WTC11 (cell line): Measurements from ENCODE around the gene FRMD5. TPM values are rescaled to one million over a fixed set of nuclear protein-coding genes. Genes with fewer than 3 reads are reported as not detected.

Experiments used
- CBFB ChIP-seq: sonication (generic); formaldehyde crosslinking; IDR thresholded peaks from 2 replicates; pipeline ENCODE4 v1.8.1; 2022; ENCODE audit warnings: mild to moderate bottlenecking, low read depth, missing genetic modification reagents
- CREB1 ChIP-seq: sonication (generic); formaldehyde crosslinking; IDR thresholded peaks from 2 replicates; pipeline ENCODE4 v1.8.0; 2023; ENCODE audit warnings: mild to moderate bottlenecking, missing genetic modification reagents
- ESRRA ChIP-seq: sonication (generic); formaldehyde crosslinking; IDR thresholded peaks from 2 replicates; pipeline ENCODE4 v1.8.1; 2022; ENCODE audit warnings: mild to moderate bottlenecking, missing genetic modification reagents, borderline replicate concordance
- ETV6 ChIP-seq: sonication (generic); formaldehyde crosslinking; IDR thresholded peaks from 2 replicates; pipeline ENCODE4 v1.8.1; 2022; ENCODE audit warnings: mild to moderate bottlenecking, missing genetic modification reagents
- FOXJ3 ChIP-seq: sonication (generic); formaldehyde crosslinking; IDR thresholded peaks from 2 replicates; pipeline ENCODE4 v1.9.0; 2021; ENCODE audit warnings: missing genetic modification reagents, mild to moderate bottlenecking, borderline replicate concordance
- FOXK1 ChIP-seq: sonication (generic); formaldehyde crosslinking; IDR thresholded peaks from 2 replicates; pipeline ENCODE4 v1.8.0; 2022; ENCODE audit warnings: mild to moderate bottlenecking, moderate library complexity, missing genetic modification reagents
- GABPB1 ChIP-seq: sonication (generic); formaldehyde crosslinking; IDR thresholded peaks from 2 replicates; pipeline ENCODE4 v1.8.1; 2023; ENCODE audit warnings: mild to moderate bottlenecking, missing genetic modification reagents
- GTF2I ChIP-seq: fragments of 250-450 bp; sonication (Bioruptor Pico); conservative IDR thresholded peaks from 2 replicates; pipeline ENCODE4 v1.4.0; 2021; ENCODE audit warnings: mild to moderate bottlenecking
- MYBL2 ChIP-seq: sonication (generic); formaldehyde crosslinking; IDR thresholded peaks from 2 replicates; pipeline ENCODE4 v1.8.1; 2023; ENCODE audit warnings: mild to moderate bottlenecking, moderate library complexity, missing genetic modification reagents
- NFYB ChIP-seq: sonication (generic); formaldehyde crosslinking; conservative IDR thresholded peaks from 2 replicates; pipeline ENCODE4 v1.8.0; 2022; ENCODE audit warnings: low read depth, missing genetic modification reagents
- NR1H2 ChIP-seq: sonication (generic); formaldehyde crosslinking; IDR thresholded peaks from 2 replicates; pipeline ENCODE4 v1.9.0; 2021; ENCODE audit warnings: mild to moderate bottlenecking, moderate library complexity, missing genetic modification reagents
- OVOL2 ChIP-seq: fragments of 250-450 bp; sonication (Bioruptor Pico); IDR thresholded peaks from 2 replicates; pipeline ENCODE4 v1.9.0; 2021; ENCODE audit warnings: mild to moderate bottlenecking, borderline replicate concordance
- PRRX2 ChIP-seq: fragments of 250-450 bp; sonication (Bioruptor Pico); IDR thresholded peaks from 2 replicates; pipeline ENCODE4 v1.8.0; 2021; ENCODE audit warnings: mild to moderate bottlenecking
- RORB ChIP-seq: fragments of 250-450 bp; sonication (Bioruptor Pico); IDR thresholded peaks from 2 replicates; pipeline ENCODE4 v1.9.0; 2021; ENCODE audit warnings: mild to moderate bottlenecking
- SMAD3 ChIP-seq: sonication (generic); formaldehyde crosslinking; IDR thresholded peaks from 2 replicates; pipeline ENCODE4 v1.8.0; 2022; ENCODE audit warnings: missing genetic modification reagents, mild to moderate bottlenecking, borderline replicate concordance
- SP1 ChIP-seq: sonication (generic); formaldehyde crosslinking; conservative IDR thresholded peaks from 2 replicates; pipeline ENCODE4 v1.8.1; 2022; ENCODE audit warnings: missing genetic modification reagents
- TEAD1 ChIP-seq: sonication (generic); formaldehyde crosslinking; IDR thresholded peaks from 2 replicates; pipeline ENCODE4 v1.8.0; 2022; ENCODE audit warnings: mild to moderate bottlenecking, missing genetic modification reagents
- TP53 ChIP-seq: sonication (generic); formaldehyde crosslinking; IDR thresholded peaks from 2 replicates; pipeline ENCODE4 v1.8.1; 2023; ENCODE audit warnings: mild to moderate bottlenecking, missing genetic modification reagents
- ZBTB21 ChIP-seq: sonication (generic); formaldehyde crosslinking; IDR thresholded peaks from 2 replicates; pipeline ENCODE4 v1.8.1; 2023; ENCODE audit warnings: mild to moderate bottlenecking, missing genetic modification reagents, borderline replicate concordance
- ZNF232 ChIP-seq: sonication (generic); formaldehyde crosslinking; IDR thresholded peaks from 2 replicates; pipeline ENCODE4 v1.8.0; 2022; ENCODE audit warnings: mild to moderate bottlenecking, missing genetic modification reagents
- ZNF416 ChIP-seq: fragments of 250-450 bp; sonication (Bioruptor Pico); IDR thresholded peaks from 2 replicates; pipeline ENCODE4 v1.9.0; 2021; ENCODE audit warnings: mild to moderate bottlenecking, inconsistent platforms
- ZNF671 ChIP-seq: fragments of 250-450 bp; sonication (Bioruptor Pico); IDR thresholded peaks from 2 replicates; pipeline ENCODE4 v1.8.0; 2021; ENCODE audit warnings: mild to moderate bottlenecking
- total RNA-seq: library from RNA; stranded (reverse); gene quantifications from 3 replicates; pipeline ENCODE4 v1.2.3, GENCODE V29; 2021
- TF ChIP-seq, protein P1 (sequence below): sonication (generic); formaldehyde crosslinking; IDR thresholded peaks from 2 replicates; pipeline ENCODE4 v1.8.0; 2022; ENCODE audit warnings: mild to moderate bottlenecking, missing genetic modification reagents
- TF ChIP-seq, protein P2 (sequence below): fragments of 250-450 bp; sonication (Bioruptor Pico); IDR thresholded peaks from 2 replicates; pipeline ENCODE4 v1.9.0; 2021; ENCODE audit warnings: moderate library complexity, mild to moderate bottlenecking, inconsistent platforms, borderline replicate concordance
- TF ChIP-seq, protein P3 (sequence below): fragments of 250-450 bp; sonication (Bioruptor Pico); IDR thresholded peaks from 2 replicates; pipeline ENCODE4 v1.9.0; 2021; ENCODE audit warnings: mild to moderate bottlenecking, borderline replicate concordance
- TF ChIP-seq, protein P4 (sequence below): sonication (generic); formaldehyde crosslinking; IDR thresholded peaks from 2 replicates; pipeline ENCODE4 v1.8.0; 2022; ENCODE audit warnings: mild to moderate bottlenecking, missing genetic modification reagents
- TF ChIP-seq, protein P5 (sequence below): sonication (generic); formaldehyde crosslinking; IDR thresholded peaks from 2 replicates; pipeline ENCODE4 v1.8.1; 2023; ENCODE audit warnings: mild to moderate bottlenecking, missing genetic modification reagents, moderate library complexity
- TF ChIP-seq, protein P6 (sequence below): sonication (generic); formaldehyde crosslinking; IDR thresholded peaks from 2 replicates; pipeline ENCODE4 v1.8.1; 2022; ENCODE audit warnings: low read depth, mild to moderate bottlenecking, moderate library complexity, missing genetic modification reagents, borderline replicate concordance
- TF ChIP-seq, protein P7 (sequence below): sonication (generic); formaldehyde crosslinking; IDR thresholded peaks from 2 replicates; pipeline ENCODE4 v1.8.0; 2023; ENCODE audit warnings: missing genetic modification reagents

The FRMD5 gene
- total RNA-seq, 1 experiment from 2014 or later, result 14.1 TPM

DNA sequence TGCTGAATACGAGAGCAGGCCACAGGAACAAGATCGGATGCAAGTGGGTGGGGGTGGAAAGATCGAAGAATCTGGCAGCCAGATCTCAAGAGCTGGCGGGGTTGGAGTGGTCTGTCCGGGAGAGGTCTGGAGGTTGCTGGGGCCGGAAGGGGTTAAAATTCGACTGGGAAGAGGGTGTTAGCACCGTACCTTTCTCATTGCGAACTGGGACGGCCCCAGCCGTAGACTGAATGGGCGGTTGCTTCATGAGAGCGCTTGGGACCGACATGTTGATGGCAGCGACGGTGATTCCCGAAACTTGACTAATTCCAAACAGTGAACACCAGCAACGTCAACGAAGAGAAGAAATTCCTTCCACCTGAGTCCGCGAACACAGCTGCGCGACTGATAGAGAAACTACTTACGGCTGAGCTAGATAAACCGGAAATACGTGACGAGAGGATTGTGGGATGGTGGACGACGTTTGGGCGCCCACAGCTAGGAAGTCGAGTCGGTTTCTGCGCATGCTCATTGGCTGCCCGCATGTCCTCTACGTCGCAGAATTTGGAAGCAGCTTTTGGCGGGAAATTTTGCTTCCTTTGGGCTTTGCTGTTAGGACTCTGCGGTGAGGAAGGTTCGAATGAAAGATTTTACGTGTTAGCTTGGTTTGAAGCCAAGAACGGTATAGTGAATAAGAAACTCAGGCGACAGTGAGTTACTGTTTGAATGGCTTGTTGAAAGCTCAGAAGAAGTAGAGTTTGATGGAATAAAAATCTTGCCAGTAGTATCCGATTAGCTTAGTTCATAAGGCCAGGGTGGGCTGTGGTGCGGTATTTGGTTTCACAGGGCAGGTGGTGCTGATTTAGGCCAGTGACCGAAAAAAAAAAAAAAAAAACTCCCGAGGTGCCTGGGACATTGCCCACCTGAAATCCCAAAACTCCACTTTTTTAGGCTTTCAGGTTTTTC lies 370.5 kb downstream of the FRMD5 start, which contains the start of gene MFAP1 (continued):
- TF ChIP-seq, protein P1, sequence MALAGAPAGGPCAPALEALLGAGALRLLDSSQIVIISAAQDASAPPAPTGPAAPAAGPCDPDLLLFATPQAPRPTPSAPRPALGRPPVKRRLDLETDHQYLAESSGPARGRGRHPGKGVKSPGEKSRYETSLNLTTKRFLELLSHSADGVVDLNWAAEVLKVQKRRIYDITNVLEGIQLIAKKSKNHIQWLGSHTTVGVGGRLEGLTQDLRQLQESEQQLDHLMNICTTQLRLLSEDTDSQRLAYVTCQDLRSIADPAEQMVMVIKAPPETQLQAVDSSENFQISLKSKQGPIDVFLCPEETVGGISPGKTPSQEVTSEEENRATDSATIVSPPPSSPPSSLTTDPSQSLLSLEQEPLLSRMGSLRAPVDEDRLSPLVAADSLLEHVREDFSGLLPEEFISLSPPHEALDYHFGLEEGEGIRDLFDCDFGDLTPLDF, result peak; percentile 86; the same call in 1 of the 2 replicates
- TF ChIP-seq CBFB (CRISPR knock-in tag) (no peak), MYBL2 (peak; percentile 79), ZNF232 (CRISPR knock-in tag) (peak; percentile 95), ZNF671 (CRISPR knock-in tag) (no peak), RORB (CRISPR knock-in tag) (no peak), OVOL2 (no peak), CREB1 (CRISPR knock-in tag) (peak; percentile 41; the same call in 1 of the 2 replicates), NFYB (no peak), SMAD3 (CRISPR knock-in tag) (peak; percentile 92; the same call in 1 of the 2 replicates), TP53 (CRISPR knock-in tag) (0 out of 2 replicates have a peak, but pooled peaks have one; percentile 63), GABPB1 (CRISPR knock-in tag) (peak; percentile 85), FOXJ3 (peak; percentile 58; the same call in 1 of the 2 replicates), ETV6 (CRISPR knock-in tag) (peak; percentile 97), TEAD1 (CRISPR knock-in tag) (peak; percentile 62; the same call in 1 of the 2 replicates), ZBTB21 (CRISPR knock-in tag) (peak; percentile 78; the same call in 1 of the 2 replicates), GTF2I (no peak), SP1 (CRISPR knock-in tag) (peak; percentile 53; the same call in 1 of the 2 replicates), FOXK1 (peak; percentile 87), NR1H2 (CRISPR knock-in tag) (0 out of 2 replicates have a peak, but pooled peaks have one; percentile 42), ZNF416 (CRISPR knock-in tag) (no peak), ESRRA (CRISPR knock-in tag) (0 out of 2 replicates have a peak, but pooled peaks have one; percentile 58), PRRX2 (CRISPR knock-in tag) (no peak)
- TF ChIP-seq, protein P2, sequence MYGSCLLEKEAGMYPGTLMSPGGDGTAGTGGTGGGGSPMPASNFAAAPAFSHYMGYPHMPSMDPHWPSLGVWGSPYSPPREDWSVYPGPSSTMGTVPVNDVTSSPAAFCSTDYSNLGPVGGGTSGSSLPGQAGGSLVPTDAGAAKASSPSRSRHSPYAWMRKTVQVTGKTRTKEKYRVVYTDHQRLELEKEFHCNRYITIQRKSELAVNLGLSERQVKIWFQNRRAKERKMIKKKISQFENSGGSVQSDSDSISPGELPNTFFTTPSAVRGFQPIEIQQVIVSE (CRISPR knock-in tag), result no peak
- TF ChIP-seq, protein P3, sequence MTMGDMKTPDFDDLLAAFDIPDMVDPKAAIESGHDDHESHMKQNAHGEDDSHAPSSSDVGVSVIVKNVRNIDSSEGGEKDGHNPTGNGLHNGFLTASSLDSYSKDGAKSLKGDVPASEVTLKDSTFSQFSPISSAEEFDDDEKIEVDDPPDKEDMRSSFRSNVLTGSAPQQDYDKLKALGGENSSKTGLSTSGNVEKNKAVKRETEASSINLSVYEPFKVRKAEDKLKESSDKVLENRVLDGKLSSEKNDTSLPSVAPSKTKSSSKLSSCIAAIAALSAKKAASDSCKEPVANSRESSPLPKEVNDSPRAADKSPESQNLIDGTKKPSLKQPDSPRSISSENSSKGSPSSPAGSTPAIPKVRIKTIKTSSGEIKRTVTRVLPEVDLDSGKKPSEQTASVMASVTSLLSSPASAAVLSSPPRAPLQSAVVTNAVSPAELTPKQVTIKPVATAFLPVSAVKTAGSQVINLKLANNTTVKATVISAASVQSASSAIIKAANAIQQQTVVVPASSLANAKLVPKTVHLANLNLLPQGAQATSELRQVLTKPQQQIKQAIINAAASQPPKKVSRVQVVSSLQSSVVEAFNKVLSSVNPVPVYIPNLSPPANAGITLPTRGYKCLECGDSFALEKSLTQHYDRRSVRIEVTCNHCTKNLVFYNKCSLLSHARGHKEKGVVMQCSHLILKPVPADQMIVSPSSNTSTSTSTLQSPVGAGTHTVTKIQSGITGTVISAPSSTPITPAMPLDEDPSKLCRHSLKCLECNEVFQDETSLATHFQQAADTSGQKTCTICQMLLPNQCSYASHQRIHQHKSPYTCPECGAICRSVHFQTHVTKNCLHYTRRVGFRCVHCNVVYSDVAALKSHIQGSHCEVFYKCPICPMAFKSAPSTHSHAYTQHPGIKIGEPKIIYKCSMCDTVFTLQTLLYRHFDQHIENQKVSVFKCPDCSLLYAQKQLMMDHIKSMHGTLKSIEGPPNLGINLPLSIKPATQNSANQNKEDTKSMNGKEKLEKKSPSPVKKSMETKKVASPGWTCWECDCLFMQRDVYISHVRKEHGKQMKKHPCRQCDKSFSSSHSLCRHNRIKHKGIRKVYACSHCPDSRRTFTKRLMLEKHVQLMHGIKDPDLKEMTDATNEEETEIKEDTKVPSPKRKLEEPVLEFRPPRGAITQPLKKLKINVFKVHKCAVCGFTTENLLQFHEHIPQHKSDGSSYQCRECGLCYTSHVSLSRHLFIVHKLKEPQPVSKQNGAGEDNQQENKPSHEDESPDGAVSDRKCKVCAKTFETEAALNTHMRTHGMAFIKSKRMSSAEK (CRISPR knock-in tag), result no peak
- TF ChIP-seq, protein P4, sequence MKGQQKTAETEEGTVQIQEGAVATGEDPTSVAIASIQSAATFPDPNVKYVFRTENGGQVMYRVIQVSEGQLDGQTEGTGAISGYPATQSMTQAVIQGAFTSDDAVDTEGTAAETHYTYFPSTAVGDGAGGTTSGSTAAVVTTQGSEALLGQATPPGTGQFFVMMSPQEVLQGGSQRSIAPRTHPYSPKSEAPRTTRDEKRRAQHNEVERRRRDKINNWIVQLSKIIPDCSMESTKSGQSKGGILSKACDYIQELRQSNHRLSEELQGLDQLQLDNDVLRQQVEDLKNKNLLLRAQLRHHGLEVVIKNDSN (CRISPR knock-in tag), result peak; percentile 47; the same call in 1 of the 2 replicates
- TF ChIP-seq, protein P5, sequence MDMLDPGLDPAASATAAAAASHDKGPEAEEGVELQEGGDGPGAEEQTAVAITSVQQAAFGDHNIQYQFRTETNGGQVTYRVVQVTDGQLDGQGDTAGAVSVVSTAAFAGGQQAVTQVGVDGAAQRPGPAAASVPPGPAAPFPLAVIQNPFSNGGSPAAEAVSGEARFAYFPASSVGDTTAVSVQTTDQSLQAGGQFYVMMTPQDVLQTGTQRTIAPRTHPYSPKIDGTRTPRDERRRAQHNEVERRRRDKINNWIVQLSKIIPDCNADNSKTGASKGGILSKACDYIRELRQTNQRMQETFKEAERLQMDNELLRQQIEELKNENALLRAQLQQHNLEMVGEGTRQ (CRISPR knock-in tag), result no peak
- TF ChIP-seq, protein P6, sequence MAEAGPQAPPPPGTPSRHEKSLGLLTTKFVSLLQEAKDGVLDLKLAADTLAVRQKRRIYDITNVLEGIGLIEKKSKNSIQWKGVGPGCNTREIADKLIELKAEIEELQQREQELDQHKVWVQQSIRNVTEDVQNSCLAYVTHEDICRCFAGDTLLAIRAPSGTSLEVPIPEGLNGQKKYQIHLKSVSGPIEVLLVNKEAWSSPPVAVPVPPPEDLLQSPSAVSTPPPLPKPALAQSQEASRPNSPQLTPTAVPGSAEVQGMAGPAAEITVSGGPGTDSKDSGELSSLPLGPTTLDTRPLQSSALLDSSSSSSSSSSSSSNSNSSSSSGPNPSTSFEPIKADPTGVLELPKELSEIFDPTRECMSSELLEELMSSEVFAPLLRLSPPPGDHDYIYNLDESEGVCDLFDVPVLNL, result 0 out of 2 replicates have a peak, but pooled peaks have one; percentile 37
- TF ChIP-seq, protein P7, sequence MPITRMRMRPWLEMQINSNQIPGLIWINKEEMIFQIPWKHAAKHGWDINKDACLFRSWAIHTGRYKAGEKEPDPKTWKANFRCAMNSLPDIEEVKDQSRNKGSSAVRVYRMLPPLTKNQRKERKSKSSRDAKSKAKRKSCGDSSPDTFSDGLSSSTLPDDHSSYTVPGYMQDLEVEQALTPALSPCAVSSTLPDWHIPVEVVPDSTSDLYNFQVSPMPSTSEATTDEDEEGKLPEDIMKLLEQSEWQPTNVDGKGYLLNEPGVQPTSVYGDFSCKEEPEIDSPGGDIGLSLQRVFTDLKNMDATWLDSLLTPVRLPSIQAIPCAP (CRISPR knock-in tag), result peak; percentile 83; the same call in 1 of the 2 replicates
